A549 (cell line): ENCODE data around the gene SUN1. TPM values are rescaled to one million over a fixed set of nuclear protein-coding genes. Genes with fewer than 3 reads are reported as not detected.
A peak's percentile ranks its signal among the peaks of the same experiment; 100 is the strongest.

ENCODE experiments used
- ATAC-seq, 2 experiments: fragments of 200-7000 bp in 1 of 2; fragments of >200 bp in 1 of 2; cut with Nextera tagmentation in 1 of 2; cut with Tn5 transposase in 1 of 2; 3 replicates each; pipeline versions ENCODE4 v1.8.0 to v1.9.1; 2018 to 2020; ENCODE audit warnings: mild to moderate bottlenecking in 1 of 2, moderate library complexity in 1 of 2
- CTCF ChIA-PET: fragments of 300-600 bp; sonication (Branson Sonifier 250); formaldehyde crosslinking; extraction: SDS; loops from one replicate; lab custom pipeline; 2021; ENCODE audit warnings: antibody characterized with exemption, inconsistent platforms; lab: Yijun Ruan, JAX
- POLR2A ChIA-PET: fragments of 350-600 bp; formaldehyde crosslinking; extraction: SDS; loops from one replicate; lab custom pipeline; 2021; ENCODE audit warnings: antibody characterized with exemption, inconsistent platforms; lab: Yijun Ruan, JAX
- DNase-seq, 2 experiments: peaks; one replicate each; pipeline versions ENCODE4 v3.0.0 to v3.0.0-alpha.2; 2011 to 2016; ENCODE audit warnings: low read depth in 1 of 2, low spot score in 1 of 2
- FAIRE-seq: peaks from 2 replicates; lab custom pipeline; 2011; peaks lifted over from hg19 to GRCh38; lab: Jason Lieb, UNC
- H3K27ac ChIP-seq, 2 experiments: fragments of >200 bp; sonication (Bioruptor Twin); formaldehyde crosslinking; 3 replicates each; pipeline ENCODE4 v1.5.1; 2016 to 2017
- H3K4me1 ChIP-seq: fragments of >200 bp; sonication (Bioruptor Twin); formaldehyde crosslinking; 3 replicates; pipeline ENCODE4 v1.6.1; 2016
- H3K4me2 ChIP-seq: fragments of >200 bp; sonication (Bioruptor Twin); formaldehyde crosslinking; 3 replicates; pipeline ENCODE4 v1.6.1; 2016
- H3K4me3 ChIP-seq: fragments of >200 bp; sonication (Bioruptor Twin); formaldehyde crosslinking; 3 replicates; pipeline ENCODE4 v1.5.1; 2016
- H3K9me3 ChIP-seq: fragments of >200 bp; sonication (Bioruptor Twin); formaldehyde crosslinking; 3 replicates; pipeline ENCODE4 v1.6.1; 2016
- EHF ChIP-seq: fragments of 250-450 bp; sonication (Bioruptor Pico); IDR thresholded peaks from 2 replicates; pipeline ENCODE4 v1.5.0; 2020; ENCODE audit warnings: mild to moderate bottlenecking
- EHMT2 ChIP-seq: fragments of 200-600 bp; sonication (generic); IDR thresholded peaks from 2 replicates; pipeline ENCODE4 v1.6.1; 2016; ENCODE audit warnings: antibody characterized with exemption, low read depth, mild to moderate bottlenecking, moderate library complexity
- ESRRA ChIP-seq: fragments of 150-350 bp; IDR thresholded peaks from 2 replicates; pipeline ENCODE4 v1.6.1; 2014; ENCODE audit warnings: mild to moderate bottlenecking, low read length, borderline replicate concordance
- FOXS1 ChIP-seq: fragments of 250-450 bp; sonication (Bioruptor Pico); IDR thresholded peaks from 2 replicates; pipeline ENCODE4 v1.5.0; 2020; ENCODE audit warnings: mild to moderate bottlenecking, moderate library complexity
- GATA3 ChIP-seq: IDR thresholded peaks from 2 replicates; pipeline ENCODE4 v1.6.1; 2012; ENCODE audit warnings: borderline replicate concordance
- HOXA7 ChIP-seq: fragments of 250-450 bp; sonication (Bioruptor Pico); IDR thresholded peaks from 2 replicates; pipeline ENCODE4 v1.5.0; 2020; ENCODE audit warnings: mild to moderate bottlenecking, moderate library complexity
- HOXB13 ChIP-seq: fragments of 250-450 bp; sonication (Bioruptor Pico); IDR thresholded peaks from 2 replicates; pipeline ENCODE4 v1.5.0; 2020; ENCODE audit warnings: low read depth, mild to moderate bottlenecking, moderate library complexity
- MYC ChIP-seq: IDR thresholded peaks from 2 replicates; pipeline ENCODE4 v1.6.1; 2012; ENCODE audit warnings: mild to moderate bottlenecking, inconsistent platforms, low read length, improper control_type of control experiment, borderline replicate concordance
- NR3C1 ChIP-seq: fragments of >200 bp; sonication (Bioruptor Twin); formaldehyde crosslinking; IDR thresholded peaks from 3 replicates; pipeline ENCODE4 v1.6.1; 2017
- PHF8 ChIP-seq: fragments of 200-600 bp; sonication (generic); IDR thresholded peaks from 2 replicates; pipeline ENCODE4 v1.6.1; 2016; ENCODE audit warnings: low read depth, mild to moderate bottlenecking, antibody characterized with exemption, moderate library complexity, borderline replicate concordance
- RARB ChIP-seq: fragments of 250-450 bp; sonication (Bioruptor Pico); IDR thresholded peaks from 2 replicates; pipeline ENCODE4 v1.8.0; 2021; ENCODE audit warnings: mild to moderate bottlenecking, moderate library complexity
- REST ChIP-seq: fragments of 200-600 bp; sonication (generic); IDR thresholded peaks from 2 replicates; pipeline ENCODE4 v1.6.1; 2016; ENCODE audit warnings: antibody characterized with exemption, mild to moderate bottlenecking, moderate library complexity
- TP53 ChIP-seq: fragments of 250-450 bp; sonication (Bioruptor Pico); IDR thresholded peaks from 2 replicates; pipeline ENCODE4 v1.5.0; 2021; ENCODE audit warnings: mild to moderate bottlenecking, moderate library complexity
- ZC3H11A ChIP-seq: fragments of 450-650 bp; IDR thresholded peaks from 2 replicates; pipeline ENCODE4 v1.6.1; 2014; ENCODE audit warnings: antibody characterized with exemption, mild to moderate bottlenecking
- ZSCAN20 ChIP-seq: fragments of 250-450 bp; sonication (Bioruptor Pico); IDR thresholded peaks from 2 replicates; pipeline ENCODE4 v1.8.0; 2022; ENCODE audit warnings: mild to moderate bottlenecking, moderate library complexity
- WGBS: methylation state at CpG from one replicate; pipeline ENCODE4 v1.1.6; 2017; ENCODE audit errors: missing lambda C conversion rate; 5-methylcytosine and 5-hydroxymethylcytosine counted together
- polyA plus RNA-seq, 4 experiments: library from polyadenylated mRNA; depleted of rRNA in 3 of 4; stranded (reverse); fragments of >200 nt; fragmentation: RNase III in 1 of 4; extraction: RNeasy Plus Mini Kit Qiagen cat#74134 plus additional on column Dnase treatment in 1 of 4; gene quantifications; 2 replicates in 3 of 4; 3 replicates in 1 of 4; pipeline ENCODE4 v1.2.3, GENCODE V29; 2011 to 2017
- TF ChIP-seq, protein P1 (sequence below): IDR thresholded peaks from 2 replicates; pipeline ENCODE4 v1.6.1; 2012
- TF ChIP-seq, protein P2 (sequence below): fragments of 150-350 bp; IDR thresholded peaks from 2 replicates; pipeline ENCODE4 v1.6.1; 2014; ENCODE audit warnings: low read depth, mild to moderate bottlenecking, low read length
- TF ChIP-seq, protein P3 (sequence below): fragments of 250-450 bp; sonication (Bioruptor Pico); IDR thresholded peaks from 2 replicates; pipeline ENCODE4 v1.5.0; 2021; ENCODE audit warnings: mild to moderate bottlenecking, moderate library complexity, borderline replicate concordance

The SUN1 gene
- polyA plus RNA-seq, 2 of the 4 experiments (the other 2 are of a cell fraction), result 60.7 to 130 TPM

DNA sequence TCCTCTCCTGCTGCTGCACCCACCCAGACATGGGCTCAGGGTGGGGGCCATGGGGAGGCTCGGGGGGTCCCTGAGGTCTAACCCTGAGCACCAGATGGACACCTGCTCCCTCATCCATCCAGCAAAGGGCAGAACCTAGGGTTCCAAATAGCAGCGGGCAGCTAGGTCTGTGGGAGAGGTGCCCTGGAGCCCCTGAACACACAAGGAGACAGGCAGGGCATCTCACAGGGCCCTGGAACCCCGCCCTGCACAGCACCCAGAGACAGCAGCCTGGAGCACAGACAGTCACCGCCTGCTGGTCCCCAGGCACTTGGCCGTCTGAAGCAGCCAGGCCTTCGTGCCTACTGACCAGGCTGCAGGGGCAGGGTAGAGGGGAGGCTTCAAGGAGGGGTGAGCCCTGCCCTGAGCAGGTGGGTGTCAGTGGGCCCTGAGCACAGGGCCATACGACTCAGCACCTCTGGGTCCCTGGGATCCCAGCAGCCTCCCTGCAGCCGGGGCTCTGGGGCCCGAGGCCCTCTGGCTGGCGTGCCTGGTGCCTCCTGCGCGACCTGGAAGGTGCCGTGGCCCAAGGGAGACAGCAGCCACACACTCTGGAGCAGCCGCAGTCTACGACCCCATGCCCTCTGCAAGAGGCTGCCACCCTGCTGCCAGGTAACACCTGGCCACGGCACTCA, 82.4 kb downstream of the SUN1 start:
- no peak overlapping the region for H3K4me3 ChIP-seq
- no peaks in the 10 kb centered on the region for H3K9me3 ChIP-seq
- H3K4me2 ChIP-seq, result 0 out of 3 replicates have a peak overlapping the region, but pooled peaks have one; percentile 30
- CTCF ChIA-PET, result interaction anchor here (1.0 to 1.6 kb wide), 3 partner anchors 8 to 279 kb away, joined by 3 to 4 read pairs (median 3); no protein-coding TSS in a partner anchor
- POLR2A ChIA-PET, result no interaction called here
- H3K4me1 ChIP-seq, result peaks cover 17% of the 10 kb centered on the region
- H3K27ac ChIP-seq, result peak overlapping the region in 1 of 2 experiments; percentile 70; a peak in 3 of 6 replicates
- ATAC-seq (peak; percentile 15 to 17; a peak in 3 of 6 replicates), DNase-seq (no peak), FAIRE-seq (no peak)
- TF ChIP-seq ESRRA (no peak), ZSCAN20 (CRISPR knock-in tag) (no peak), HOXB13 (CRISPR knock-in tag) (no peak), FOXS1 (CRISPR knock-in tag) (no peak), ZC3H11A (no peak), TP53 (CRISPR knock-in tag) (no peak), GATA3 (no peak), EHMT2 (no peak), HOXA7 (CRISPR knock-in tag) (no peak), MYC (no peak), RARB (CRISPR knock-in tag) (no peak), EHF (no peak), REST (no peak)
- TF ChIP-seq, protein P1, sequence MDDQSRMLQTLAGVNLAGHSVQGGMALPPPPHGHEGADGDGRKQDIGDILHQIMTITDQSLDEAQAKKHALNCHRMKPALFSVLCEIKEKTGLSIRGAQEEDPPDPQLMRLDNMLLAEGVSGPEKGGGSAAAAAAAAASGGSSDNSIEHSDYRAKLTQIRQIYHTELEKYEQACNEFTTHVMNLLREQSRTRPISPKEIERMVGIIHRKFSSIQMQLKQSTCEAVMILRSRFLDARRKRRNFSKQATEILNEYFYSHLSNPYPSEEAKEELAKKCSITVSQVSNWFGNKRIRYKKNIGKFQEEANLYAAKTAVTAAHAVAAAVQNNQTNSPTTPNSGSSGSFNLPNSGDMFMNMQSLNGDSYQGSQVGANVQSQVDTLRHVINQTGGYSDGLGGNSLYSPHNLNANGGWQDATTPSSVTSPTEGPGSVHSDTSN, result no peak
- TF ChIP-seq, protein P2, sequence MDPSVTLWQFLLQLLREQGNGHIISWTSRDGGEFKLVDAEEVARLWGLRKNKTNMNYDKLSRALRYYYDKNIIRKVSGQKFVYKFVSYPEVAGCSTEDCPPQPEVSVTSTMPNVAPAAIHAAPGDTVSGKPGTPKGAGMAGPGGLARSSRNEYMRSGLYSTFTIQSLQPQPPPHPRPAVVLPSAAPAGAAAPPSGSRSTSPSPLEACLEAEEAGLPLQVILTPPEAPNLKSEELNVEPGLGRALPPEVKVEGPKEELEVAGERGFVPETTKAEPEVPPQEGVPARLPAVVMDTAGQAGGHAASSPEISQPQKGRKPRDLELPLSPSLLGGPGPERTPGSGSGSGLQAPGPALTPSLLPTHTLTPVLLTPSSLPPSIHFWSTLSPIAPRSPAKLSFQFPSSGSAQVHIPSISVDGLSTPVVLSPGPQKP, result no peak
- WGBS, result 86% methylated on average over 9 of the region's 16 CpGs

DNA sequence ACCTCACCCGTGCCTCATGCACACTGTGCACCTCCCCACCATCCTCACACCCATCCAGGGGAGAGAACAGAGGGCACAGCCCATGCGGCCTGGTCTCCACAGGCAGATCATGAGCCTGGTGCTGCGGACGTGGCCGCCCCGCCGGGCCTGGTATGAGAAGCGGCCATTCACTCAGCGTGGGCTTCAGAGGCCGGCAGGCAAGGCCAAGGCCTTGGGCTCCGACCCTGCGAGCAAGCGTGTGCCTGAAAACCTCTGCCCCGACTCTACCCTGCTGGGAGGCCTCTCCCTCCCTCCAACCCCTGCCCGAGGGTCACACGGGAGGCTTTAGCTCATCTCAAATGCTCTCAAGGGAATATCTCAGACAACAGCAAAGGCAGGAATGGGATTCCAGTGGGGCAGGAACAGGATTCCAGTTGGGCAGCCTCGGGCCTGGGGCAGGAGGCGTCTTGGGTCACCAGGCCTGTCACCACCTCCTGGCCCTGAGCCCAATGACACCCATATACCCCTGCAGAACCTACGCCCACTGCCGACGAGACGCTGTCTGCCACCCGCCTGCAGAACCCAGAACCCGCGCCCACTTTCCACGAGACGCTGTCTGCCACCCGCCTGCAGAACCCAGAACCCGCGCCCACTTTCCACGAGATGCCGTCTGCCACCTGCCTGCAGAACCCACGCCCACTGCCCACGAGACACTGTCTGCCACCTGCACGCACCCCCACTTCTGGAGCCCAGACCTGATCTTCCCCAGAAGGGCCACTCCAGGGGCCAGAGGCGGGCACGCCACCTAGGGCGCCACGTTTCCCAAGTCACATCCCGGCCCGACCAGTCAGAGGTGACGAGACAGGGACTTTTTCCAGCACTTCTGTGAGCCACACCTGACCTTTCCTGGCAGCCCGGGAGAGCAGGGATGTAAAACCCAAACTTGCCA, 83.3 kb downstream of the SUN1 start:
- TF ChIP-seq PHF8, result no peak
- no peak for TF ChIP-seq ZC3H11A
- TF ChIP-seq ESRRA, result no peak
- no peak for TF ChIP-seq NR3C1
- no peak for TF ChIP-seq TP53 (CRISPR knock-in tag)
- TF ChIP-seq, protein P3, sequence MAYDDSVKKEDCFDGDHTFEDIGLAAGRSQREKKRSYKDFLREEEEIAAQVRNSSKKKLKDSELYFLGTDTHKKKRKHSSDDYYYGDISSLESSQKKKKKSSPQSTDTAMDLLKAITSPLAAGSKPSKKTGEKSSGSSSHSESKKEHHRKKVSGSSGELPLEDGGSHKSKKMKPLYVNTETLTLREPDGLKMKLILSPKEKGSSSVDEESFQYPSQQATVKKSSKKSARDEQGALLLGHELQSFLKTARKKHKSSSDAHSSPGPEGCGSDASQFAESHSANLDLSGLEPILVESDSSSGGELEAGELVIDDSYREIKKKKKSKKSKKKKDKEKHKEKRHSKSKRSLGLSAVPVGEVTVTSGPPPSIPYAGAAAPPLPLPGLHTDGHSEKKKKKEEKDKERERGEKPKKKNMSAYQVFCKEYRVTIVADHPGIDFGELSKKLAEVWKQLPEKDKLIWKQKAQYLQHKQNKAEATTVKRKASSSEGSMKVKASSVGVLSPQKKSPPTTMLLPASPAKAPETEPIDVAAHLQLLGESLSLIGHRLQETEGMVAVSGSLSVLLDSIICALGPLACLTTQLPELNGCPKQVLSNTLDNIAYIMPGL, result no peak
- no peak for ATAC-seq

More for the DNA sequence above, 83.3 kb downstream of the SUN1 start:
- no peak overlapping the region for H3K4me3 ChIP-seq
- no peak overlapping the region for H3K4me2 ChIP-seq
- POLR2A ChIA-PET, result no interaction called here
- FAIRE-seq, result no peak
- 84% methylated on average over 39 of the region's 43 CpGs for WGBS
- CTCF ChIA-PET, result no interaction called here
- no peak for DNase-seq
- H3K27ac ChIP-seq, result no peak overlapping the region
- no peaks in the 10 kb centered on the region for H3K9me3 ChIP-seq
- H3K4me1 ChIP-seq, result peaks cover 17% of the 10 kb centered on the region
